Measurements from ENCODE around the gene SOCS3. TPM values are rescaled to one million over a fixed set of nuclear protein-coding genes. Genes with fewer than 3 reads are reported as not detected.
"Not testable (repeated sequence)": the region's sequence is repeated elsewhere in the genome, so short reads cannot be mapped to it uniquely, and the experiment has no call there.

Gene SOCS3
- total RNA-seq, 1 donor = 95.2 TPM

DNA sequence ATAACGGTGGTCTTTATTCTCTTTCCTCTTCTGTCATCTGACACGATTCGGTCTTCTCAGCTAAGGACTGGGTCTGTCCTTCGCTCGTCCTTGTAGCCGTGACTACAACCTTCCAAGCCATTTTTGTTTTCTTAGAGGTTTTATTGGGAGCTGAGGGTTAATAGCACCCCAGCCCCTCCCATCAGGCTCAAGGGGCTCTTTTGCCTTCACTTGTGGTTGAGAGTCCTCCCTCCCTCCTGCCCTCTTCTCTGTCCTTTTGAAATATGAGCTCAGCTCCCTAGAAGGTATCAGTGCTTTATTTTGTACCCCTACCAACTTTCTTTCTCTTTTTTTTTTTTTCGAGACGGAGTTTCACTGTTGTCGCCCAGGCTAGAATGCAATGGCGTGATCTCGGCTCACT, 24.7 kb downstream of the SOCS3 start:
- Histone ChIP-seq H4K20me1 (ENCODE audit: insufficient read depth, low read length) (no peaks in the 10 kb centered on the region), H3K27ac (ENCODE audit: low read depth, low read length) (peak overlapping the region; percentile 91), H3K9me3 (ENCODE audit: low read depth, low read length) (no peaks in the 10 kb centered on the region), H3K27me3 (ENCODE audit: insufficient read depth, low read length) (no peaks in the 10 kb centered on the region), H3K79me2 (ENCODE audit: insufficient read depth, low read length) (no peaks in the 10 kb centered on the region), H3K4me1 (ENCODE audit: insufficient read depth, low read length) (peaks cover 44% of the 10 kb centered on the region), H2AFZ (ENCODE audit: low read length) (no peak overlapping the region), H3K4me2 (ENCODE audit: insufficient read depth, low read length) (peak overlapping the region; percentile 63), H3K36me3 (ENCODE audit: insufficient read depth, low read length) (no peaks in the 10 kb centered on the region), H3K4me3 (ENCODE audit: insufficient read depth, low read length) (peak overlapping the region; percentile 29)
- TF ChIP-seq, protein P1, sequence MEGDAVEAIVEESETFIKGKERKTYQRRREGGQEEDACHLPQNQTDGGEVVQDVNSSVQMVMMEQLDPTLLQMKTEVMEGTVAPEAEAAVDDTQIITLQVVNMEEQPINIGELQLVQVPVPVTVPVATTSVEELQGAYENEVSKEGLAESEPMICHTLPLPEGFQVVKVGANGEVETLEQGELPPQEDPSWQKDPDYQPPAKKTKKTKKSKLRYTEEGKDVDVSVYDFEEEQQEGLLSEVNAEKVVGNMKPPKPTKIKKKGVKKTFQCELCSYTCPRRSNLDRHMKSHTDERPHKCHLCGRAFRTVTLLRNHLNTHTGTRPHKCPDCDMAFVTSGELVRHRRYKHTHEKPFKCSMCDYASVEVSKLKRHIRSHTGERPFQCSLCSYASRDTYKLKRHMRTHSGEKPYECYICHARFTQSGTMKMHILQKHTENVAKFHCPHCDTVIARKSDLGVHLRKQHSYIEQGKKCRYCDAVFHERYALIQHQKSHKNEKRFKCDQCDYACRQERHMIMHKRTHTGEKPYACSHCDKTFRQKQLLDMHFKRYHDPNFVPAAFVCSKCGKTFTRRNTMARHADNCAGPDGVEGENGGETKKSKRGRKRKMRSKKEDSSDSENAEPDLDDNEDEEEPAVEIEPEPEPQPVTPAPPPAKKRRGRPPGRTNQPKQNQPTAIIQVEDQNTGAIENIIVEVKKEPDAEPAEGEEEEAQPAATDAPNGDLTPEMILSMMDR (IDR thresholded peaks at IDR 0.05; ENCODE audit: extremely low read depth, low read depth, low read length) = no peak
- peak; percentile 18 for DNase-seq (ENCODE audit: insufficient read length, low spot score, missing footprints)

DNA sequence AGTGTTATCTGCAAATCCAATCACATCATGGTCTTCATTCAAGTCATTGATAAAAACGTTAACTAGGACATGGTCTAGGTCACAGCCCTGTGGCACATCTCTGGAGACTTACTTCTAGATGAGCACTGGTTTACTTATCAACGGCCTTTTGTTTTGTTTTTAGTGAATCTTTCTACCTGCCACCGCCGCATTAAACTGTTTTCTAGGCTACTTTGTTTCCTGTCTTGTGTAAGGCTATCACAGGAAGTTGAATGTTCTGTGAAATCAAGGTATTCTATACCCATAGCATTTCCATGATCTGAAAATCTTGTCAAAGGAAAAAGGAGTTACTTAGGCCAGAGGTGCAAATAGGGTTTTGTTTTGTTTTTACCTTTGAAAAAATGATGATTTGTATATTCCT, 26.9 kb downstream of the SOCS3 start:
- H3K4me1 ChIP-seq (ENCODE audit: insufficient read depth, low read length) = peaks cover 60% of the 10 kb centered on the region
- no peak overlapping the region for H3K4me3 ChIP-seq (ENCODE audit: insufficient read depth, low read length)
- H3K36me3 ChIP-seq (ENCODE audit: insufficient read depth, low read length) = no peaks in the 10 kb centered on the region
- no peak overlapping the region for H3K4me2 ChIP-seq (ENCODE audit: insufficient read depth, low read length)
- H2AFZ ChIP-seq (ENCODE audit: low read length) = no peak overlapping the region
- TF ChIP-seq, protein P1 (IDR thresholded peaks at IDR 0.05; ENCODE audit: extremely low read depth, low read depth, low read length) = no peak
- no peaks in the 10 kb centered on the region for H3K27me3 ChIP-seq (ENCODE audit: insufficient read depth, low read length)
- no peak for DNase-seq (ENCODE audit: insufficient read length, low spot score, missing footprints)
- no peaks in the 10 kb centered on the region for H3K79me2 ChIP-seq (ENCODE audit: insufficient read depth, low read length)
- no peak overlapping the region for H3K27ac ChIP-seq (ENCODE audit: low read depth, low read length)
- H4K20me1 ChIP-seq (ENCODE audit: insufficient read depth, low read length) = no peaks in the 10 kb centered on the region
- H3K9me3 ChIP-seq (ENCODE audit: low read depth, low read length) = no peaks in the 10 kb centered on the region

DNA sequence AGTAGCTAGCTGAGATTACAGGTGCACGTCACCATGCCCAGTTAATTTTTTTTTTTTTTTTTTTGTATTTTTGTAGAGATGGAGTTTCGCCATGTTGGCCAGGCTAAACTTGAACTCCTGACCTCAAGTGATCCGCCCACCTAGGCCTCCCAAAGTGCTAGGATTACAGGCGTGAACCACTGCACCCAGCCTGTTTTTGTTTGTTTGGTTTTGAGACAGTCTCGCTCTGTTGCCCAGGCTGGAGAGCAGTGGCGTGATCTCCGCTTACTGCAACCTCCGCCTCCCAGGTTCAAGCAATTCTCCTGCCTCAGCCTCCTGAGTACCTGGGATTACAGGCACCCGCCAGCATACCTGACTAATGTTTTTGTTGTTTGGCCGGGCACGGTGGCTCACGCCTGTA, 28.5 kb downstream of the SOCS3 start:
- not testable (repeated sequence) for H3K36me3 ChIP-seq (ENCODE audit: insufficient read depth, low read length); H3K27me3 ChIP-seq (ENCODE audit: insufficient read depth, low read length); H3K79me2 ChIP-seq (ENCODE audit: insufficient read depth, low read length); H3K9me3 ChIP-seq (ENCODE audit: low read depth, low read length); H3K4me3 ChIP-seq (ENCODE audit: insufficient read depth, low read length); H3K27ac ChIP-seq (ENCODE audit: low read depth, low read length); DNase-seq (ENCODE audit: insufficient read length, low spot score, missing footprints); H3K4me2 ChIP-seq (ENCODE audit: insufficient read depth, low read length); H2AFZ ChIP-seq (ENCODE audit: low read length); H4K20me1 ChIP-seq (ENCODE audit: insufficient read depth, low read length)
- peaks cover 45% of the 10 kb centered on the region for H3K4me1 ChIP-seq (ENCODE audit: insufficient read depth, low read length)

DNA sequence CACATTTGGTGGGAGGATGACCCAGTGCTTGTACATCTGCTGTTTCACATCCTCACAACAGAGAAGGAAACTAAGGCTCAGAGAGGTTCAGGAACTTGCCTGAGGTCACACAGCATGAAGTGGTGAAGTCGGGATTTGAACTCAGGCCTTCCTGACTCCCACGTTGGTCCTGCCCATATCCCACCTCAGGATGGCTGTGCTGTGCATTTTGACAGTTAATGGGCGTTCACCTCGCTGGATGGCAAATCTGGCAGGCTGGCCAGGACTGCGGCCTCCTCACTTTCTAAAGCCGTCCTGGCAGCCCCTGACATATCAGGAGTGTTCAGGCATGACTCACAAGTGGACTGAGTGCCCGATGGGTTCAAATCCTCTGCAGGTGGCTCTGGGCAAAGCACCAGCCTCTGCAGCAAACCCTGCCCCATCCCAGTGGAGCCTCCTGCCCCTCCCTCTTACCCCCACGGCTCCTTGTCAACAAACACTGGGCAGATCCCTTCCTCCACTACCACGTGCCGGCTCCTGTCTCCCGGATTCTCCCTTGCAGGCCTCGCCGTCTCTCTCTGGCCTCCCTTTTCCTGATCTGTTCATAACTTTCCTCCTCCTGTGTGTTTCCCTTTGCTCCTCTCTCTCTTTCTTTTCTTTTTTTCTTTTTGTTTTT, 29.2 kb downstream of the SOCS3 start:
- Histone ChIP-seq H4K20me1 (ENCODE audit: insufficient read depth, low read length) (no peaks in the 10 kb centered on the region), H3K9me3 (ENCODE audit: low read depth, low read length) (no peaks in the 10 kb centered on the region), H2AFZ (ENCODE audit: low read length) (peak overlapping the region; percentile 47), H3K79me2 (ENCODE audit: insufficient read depth, low read length) (no peaks in the 10 kb centered on the region), H3K36me3 (ENCODE audit: insufficient read depth, low read length) (no peaks in the 10 kb centered on the region), H3K4me2 (ENCODE audit: insufficient read depth, low read length) (no peak overlapping the region), H3K27ac (ENCODE audit: low read depth, low read length) (peak overlapping the region; percentile 79), H3K4me1 (ENCODE audit: insufficient read depth, low read length) (peaks cover 44% of the 10 kb centered on the region), H3K4me3 (ENCODE audit: insufficient read depth, low read length) (no peak overlapping the region), H3K27me3 (ENCODE audit: insufficient read depth, low read length) (no peaks in the 10 kb centered on the region)
- TF ChIP-seq, protein P1 (IDR thresholded peaks at IDR 0.05; ENCODE audit: extremely low read depth, low read depth, low read length) = no peak
- peak; percentile 89 for DNase-seq (ENCODE audit: insufficient read length, low spot score, missing footprints)
